Activated CD8-positive, alpha-beta T cell treated with anti-CD3 and anti-CD28 coated beads, Interleukin-2, amount 10 ng/mL, durations not matched to agents 7 days and 5 days (primary cell): ENCODE measurements around the gene C17orf107. TPM values are rescaled to one million over a fixed set of nuclear protein-coding genes. Genes with fewer than 3 reads are reported as not detected.
A peak's percentile ranks its signal among the peaks of the same experiment; 100 is the strongest.

Experiments used
- ATAC-seq: fragments of 150-1000 bp; cut with Tn5 transposase; one replicate; pipeline ENCODE4 v1.10.0; 2021; ENCODE audit warnings: moderate library complexity
- CTCF ChIA-PET: fragments of 350-600 bp; sonication (Branson Sonifier 250); formaldehyde crosslinking; loops from one replicate; lab custom pipeline; 2021; ENCODE audit warnings: antibody characterized with exemption; lab: Charles Lee
- POLR2A ChIA-PET: fragments of 350-600 bp; sonication (Branson Sonifier 250); formaldehyde crosslinking; loops from one replicate; lab custom pipeline; 2021; ENCODE audit warnings: antibody characterized with exemption; lab: Charles Lee
- DNase-seq: peaks from one replicate; pipeline ENCODE4 v3.0.0-alpha.2; 2020
- H3K27ac Mint-ChIP-seq: one replicate; pipeline ENCODE4 v1.8.0; 2021; ENCODE audit warnings: mild to moderate bottlenecking, mixed read lengths
- H3K27me3 Mint-ChIP-seq: one replicate; pipeline ENCODE4 v1.8.0; 2021; ENCODE audit warnings: low read depth, mixed read lengths
- H3K36me3 Mint-ChIP-seq: one replicate; pipeline ENCODE4 v1.8.0; 2021; ENCODE audit warnings: low read depth, mixed read lengths
- H3K4me1 Mint-ChIP-seq: one replicate; pipeline ENCODE4 v1.8.0; 2021; ENCODE audit warnings: low read depth, mixed read lengths
- H3K4me3 Mint-ChIP-seq: one replicate; pipeline ENCODE4 v1.8.0; 2021; ENCODE audit warnings: mild to moderate bottlenecking, mixed read lengths
- H3K9me3 Mint-ChIP-seq: one replicate; pipeline ENCODE4 v1.8.0; 2022; ENCODE audit warnings: mixed read lengths; ENCODE audit not compliant: insufficient read depth
- total RNA-seq, 2 experiments: library from RNA; stranded (reverse); gene quantifications; one replicate each; pipeline ENCODE4 v1.2.3, GENCODE V29; 2021

C17orf107 gene
- total RNA-seq, 2 experiments from 2014 or later, result 0.97 to 1.1 TPM

- POLR2A ChIA-PET, result no interaction called here
- CTCF ChIA-PET, result interaction anchor here (1.5 kb wide), 1 partner anchor 17 kb away, joined by 3 read pairs; no protein-coding TSS in a partner anchor
- H3K9me3 Mint-ChIP-seq, result no peaks in the 10 kb centered on the region
- H3K4me1 Mint-ChIP-seq, result no peaks in the 10 kb centered on the region
- peaks cover 9% of the 10 kb centered on the region for H3K36me3 Mint-ChIP-seq
- no peaks in the 10 kb centered on the region for H3K27me3 Mint-ChIP-seq
- ATAC-seq (no peak), DNase-seq (no peak)
- no peak overlapping the region for H3K4me3 Mint-ChIP-seq
- H3K27ac Mint-ChIP-seq, result no peak overlapping the region
Observed at GRCh38 chr17:4879601-4880000, 19.7 kb upstream of the C17orf107 start.

GRCh38 chr17:4880857-4881256, 18.5 kb upstream of the C17orf107 start:
- DNase-seq (no peak), ATAC-seq (no peak)
- Mint-ChIP-seq H3K27me3 (no peaks in the 10 kb centered on the region), H3K4me1 (no peaks in the 10 kb centered on the region), H3K9me3 (no peaks in the 10 kb centered on the region), H3K27ac (no peak overlapping the region), H3K4me3 (no peak overlapping the region), H3K36me3 (peaks cover 17% of the 10 kb centered on the region)
- CTCF ChIA-PET, result interaction anchor here (1.1 to 1.7 kb wide), 6 partner anchors 11 to 171 kb away, joined by 3 to 4 read pairs (median 4); partner anchors contain the start of genes ARRB2 and C17orf107
- POLR2A ChIA-PET, result interaction anchor here (0.8 kb wide), 1 partner anchor 184 kb away, joined by 3 read pairs; no protein-coding TSS in a partner anchor

GRCh38 chr17:4881761-4882555, 17.4 kb upstream of the C17orf107 start:
- Mint-ChIP-seq H3K27me3 (no peaks in the 10 kb centered on the region), H3K36me3 (peaks cover 17% of the 10 kb centered on the region), H3K27ac (peak overlapping the region; percentile 39), H3K4me1 (no peaks in the 10 kb centered on the region), H3K4me3 (no peak overlapping the region), H3K9me3 (no peaks in the 10 kb centered on the region)
- DNase-seq (peak; percentile 73), ATAC-seq (peak; percentile 88)
- CTCF ChIA-PET, result interaction anchor here (0.7 to 1.7 kb wide), 10 partner anchors 12 to 172 kb away, joined by 3 to 4 read pairs (median 3); partner anchors contain the start of genes ARRB2 and C17orf107
- POLR2A ChIA-PET, result interaction anchor here (0.9 kb wide), 1 partner anchor 21 kb away, joined by 3 read pairs; no protein-coding TSS in a partner anchor

- Mint-ChIP-seq H3K27ac (no peak overlapping the region), H3K4me3 (no peak overlapping the region), H3K9me3 (no peaks in the 10 kb centered on the region), H3K36me3 (peaks cover 18% of the 10 kb centered on the region), H3K27me3 (no peaks in the 10 kb centered on the region), H3K4me1 (no peaks in the 10 kb centered on the region)
- ChIA-PET CTCF (interaction anchor here (1.7 to 2.6 kb wide), 2 partner anchors 25 to 94 kb away, joined by 3 to 6 read pairs; no protein-coding TSS in a partner anchor), POLR2A (no interaction called here)
- ATAC-seq (no peak), DNase-seq (no peak)
Observed at GRCh38 chr17:4884489-4884888, 14.8 kb upstream of the C17orf107 start.

GRCh38 chr17:4886830-4887229, 12.5 kb upstream of the C17orf107 start:
- no peak for DNase-seq

GRCh38 chr17:4887581-4887980, 11.8 kb upstream of the C17orf107 start:
- CTCF ChIA-PET, result interaction anchor here (1.5 to 2.8 kb wide), 3 partner anchors 12 to 157 kb away, joined by 3 to 10 read pairs (median 5); partner anchors contain the start of genes C17orf107 and GLTPD2
- Mint-ChIP-seq H3K36me3 (peaks cover 25% of the 10 kb centered on the region), H3K4me1 (no peaks in the 10 kb centered on the region)

More at GRCh38 chr17:4886830-4887229, 12.5 kb upstream of the C17orf107 start:
- Mint-ChIP-seq H3K4me1 (no peaks in the 10 kb centered on the region), H3K9me3 (no peaks in the 10 kb centered on the region), H3K4me3 (no peak overlapping the region), H3K36me3 (peaks cover 25% of the 10 kb centered on the region), H3K27ac (no peak overlapping the region), H3K27me3 (no peaks in the 10 kb centered on the region)
- ChIA-PET POLR2A (no interaction called here), CTCF (interaction anchor here (2.8 kb wide), 1 partner anchor 97 kb away, joined by 10 read pairs; the partner anchor contains the start of gene GLTPD2)
- no peak for ATAC-seq

GRCh38 chr17:4891411-4892410, 7.6 kb upstream of the C17orf107 start:
- Mint-ChIP-seq H3K9me3 (no peaks in the 10 kb centered on the region), H3K4me3 (no peak overlapping the region), H3K4me1 (no peaks in the 10 kb centered on the region), H3K27ac (no peak overlapping the region), H3K27me3 (no peaks in the 10 kb centered on the region), H3K36me3 (peaks cover 27% of the 10 kb centered on the region)
- CTCF ChIA-PET, result interaction anchor here (1.3 kb wide), 1 partner anchor 12 kb away, joined by 3 read pairs; no protein-coding TSS in a partner anchor
- DNase-seq (no peak), ATAC-seq (no peak)
- POLR2A ChIA-PET, result no interaction called here

More at GRCh38 chr17:4887581-4887980, 11.8 kb upstream of the C17orf107 start:
- Mint-ChIP-seq H3K4me3 (no peak overlapping the region), H3K9me3 (no peaks in the 10 kb centered on the region), H3K27me3 (no peaks in the 10 kb centered on the region), H3K27ac (no peak overlapping the region)
- no peak for DNase-seq
- ATAC-seq, result no peak
- POLR2A ChIA-PET, result no interaction called here

GRCh38 chr17:4892499-4893221, 6.7 kb upstream of the C17orf107 start:
- Mint-ChIP-seq H3K4me1 (no peaks in the 10 kb centered on the region), H3K9me3 (no peaks in the 10 kb centered on the region), H3K27ac (no peak overlapping the region), H3K27me3 (no peaks in the 10 kb centered on the region), H3K4me3 (no peak overlapping the region), H3K36me3 (peaks cover 29% of the 10 kb centered on the region)
- ChIA-PET CTCF (no interaction called here), POLR2A (interaction anchor here (1.0 kb wide), 1 partner anchor 102 kb away, joined by 3 read pairs; no protein-coding TSS in a partner anchor)
- no peak for ATAC-seq
- no peak for DNase-seq

GRCh38 chr17:4893272-4893671, 6.1 kb upstream of the C17orf107 start:
- H3K27me3 Mint-ChIP-seq, result no peaks in the 10 kb centered on the region
- ATAC-seq (no peak), DNase-seq (no peak)
- no peaks in the 10 kb centered on the region for H3K4me1 Mint-ChIP-seq
- ChIA-PET CTCF (no interaction called here), POLR2A (interaction anchor here (1.0 kb wide), 1 partner anchor 103 kb away, joined by 3 read pairs; no protein-coding TSS in a partner anchor)
- H3K4me3 Mint-ChIP-seq, result no peak overlapping the region
- H3K27ac Mint-ChIP-seq, result no peak overlapping the region
- no peaks in the 10 kb centered on the region for H3K9me3 Mint-ChIP-seq
- H3K36me3 Mint-ChIP-seq, result peaks cover 29% of the 10 kb centered on the region

- POLR2A ChIA-PET, result no interaction called here
- no peak for DNase-seq
- Mint-ChIP-seq H3K27ac (no peak overlapping the region), H3K36me3 (peaks cover 28% of the 10 kb centered on the region), H3K4me1 (peaks cover 3% of the 10 kb centered on the region), H3K4me3 (no peak overlapping the region), H3K9me3 (no peaks in the 10 kb centered on the region), H3K27me3 (no peaks in the 10 kb centered on the region)
- CTCF ChIA-PET, result interaction anchor here (1.0 kb wide), 1 partner anchor 9 kb away, joined by 4 read pairs; the partner anchor contains the start of gene CHRNE
- no peak for ATAC-seq
Observed at GRCh38 chr17:4893721-4894560, 5.4 kb upstream of the C17orf107 start.
